Astrocyte of the spinal cord (primary cell): Measurements from ENCODE around the gene TSPO.

Experiments used
- DNase-seq: peaks from one replicate; pipeline ENCODE4 v3.0.0; 2011; ENCODE audit warnings: low read depth, low spot score
- H3K4me3 ChIP-seq: 2 replicates; pipeline ENCODE4 v1.5.1; 2011; ENCODE audit warnings: low read depth, mild to moderate bottlenecking, low read length, moderate library complexity
- in situ Hi-C: cut with HindIII; loops from 2 replicates; pipeline ENCODE4 v1.10.0; 2017; ENCODE audit warnings: low sequenced_read_pairs
- TF ChIP-seq, protein P1 (sequence below): IDR thresholded peaks from 2 replicates; pipeline ENCODE4 v1.5.1; 2012; ENCODE audit warnings: low read depth, mild to moderate bottlenecking, low read length, inconsistent platforms

Gene TSPO

DNA sequence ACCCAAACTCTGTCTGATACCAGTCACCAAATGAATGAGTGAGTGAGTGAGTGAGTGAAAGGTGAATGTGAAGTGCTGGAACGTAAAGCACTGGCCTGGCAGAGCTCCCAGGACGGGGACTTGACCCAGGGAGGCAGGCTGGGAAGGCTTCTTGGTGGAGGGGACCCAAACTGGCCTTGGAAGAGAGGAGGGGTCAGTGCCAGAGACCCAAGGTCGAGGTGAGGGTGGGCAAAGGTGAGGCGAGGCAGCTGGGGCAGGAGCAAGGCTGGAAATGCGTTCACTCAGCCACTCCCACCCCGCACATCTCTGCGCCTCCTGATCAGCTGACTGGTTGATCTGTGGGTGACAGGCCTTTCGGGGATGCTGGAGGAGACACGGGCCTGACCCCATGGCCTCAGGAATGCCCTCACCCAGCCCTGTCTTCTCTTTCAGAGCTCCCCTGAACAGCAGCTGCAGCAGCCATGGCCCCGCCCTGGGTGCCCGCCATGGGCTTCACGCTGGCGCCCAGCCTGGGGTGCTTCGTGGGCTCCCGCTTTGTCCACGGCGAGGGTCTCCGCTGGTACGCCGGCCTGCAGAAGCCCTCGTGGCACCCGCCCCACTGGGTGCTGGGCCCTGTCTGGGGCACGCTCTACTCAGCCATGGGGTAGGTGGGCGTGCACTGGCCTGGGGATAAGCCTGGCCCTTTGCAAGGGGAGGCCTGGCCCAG, 7.6 kb downstream of the TSPO start:
- H3K4me3 ChIP-seq: no peak overlapping the region
- no peak for DNase-seq
- in situ Hi-C loops: no loop called here
- TF ChIP-seq, protein P1, sequence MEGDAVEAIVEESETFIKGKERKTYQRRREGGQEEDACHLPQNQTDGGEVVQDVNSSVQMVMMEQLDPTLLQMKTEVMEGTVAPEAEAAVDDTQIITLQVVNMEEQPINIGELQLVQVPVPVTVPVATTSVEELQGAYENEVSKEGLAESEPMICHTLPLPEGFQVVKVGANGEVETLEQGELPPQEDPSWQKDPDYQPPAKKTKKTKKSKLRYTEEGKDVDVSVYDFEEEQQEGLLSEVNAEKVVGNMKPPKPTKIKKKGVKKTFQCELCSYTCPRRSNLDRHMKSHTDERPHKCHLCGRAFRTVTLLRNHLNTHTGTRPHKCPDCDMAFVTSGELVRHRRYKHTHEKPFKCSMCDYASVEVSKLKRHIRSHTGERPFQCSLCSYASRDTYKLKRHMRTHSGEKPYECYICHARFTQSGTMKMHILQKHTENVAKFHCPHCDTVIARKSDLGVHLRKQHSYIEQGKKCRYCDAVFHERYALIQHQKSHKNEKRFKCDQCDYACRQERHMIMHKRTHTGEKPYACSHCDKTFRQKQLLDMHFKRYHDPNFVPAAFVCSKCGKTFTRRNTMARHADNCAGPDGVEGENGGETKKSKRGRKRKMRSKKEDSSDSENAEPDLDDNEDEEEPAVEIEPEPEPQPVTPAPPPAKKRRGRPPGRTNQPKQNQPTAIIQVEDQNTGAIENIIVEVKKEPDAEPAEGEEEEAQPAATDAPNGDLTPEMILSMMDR: no peak

DNA sequence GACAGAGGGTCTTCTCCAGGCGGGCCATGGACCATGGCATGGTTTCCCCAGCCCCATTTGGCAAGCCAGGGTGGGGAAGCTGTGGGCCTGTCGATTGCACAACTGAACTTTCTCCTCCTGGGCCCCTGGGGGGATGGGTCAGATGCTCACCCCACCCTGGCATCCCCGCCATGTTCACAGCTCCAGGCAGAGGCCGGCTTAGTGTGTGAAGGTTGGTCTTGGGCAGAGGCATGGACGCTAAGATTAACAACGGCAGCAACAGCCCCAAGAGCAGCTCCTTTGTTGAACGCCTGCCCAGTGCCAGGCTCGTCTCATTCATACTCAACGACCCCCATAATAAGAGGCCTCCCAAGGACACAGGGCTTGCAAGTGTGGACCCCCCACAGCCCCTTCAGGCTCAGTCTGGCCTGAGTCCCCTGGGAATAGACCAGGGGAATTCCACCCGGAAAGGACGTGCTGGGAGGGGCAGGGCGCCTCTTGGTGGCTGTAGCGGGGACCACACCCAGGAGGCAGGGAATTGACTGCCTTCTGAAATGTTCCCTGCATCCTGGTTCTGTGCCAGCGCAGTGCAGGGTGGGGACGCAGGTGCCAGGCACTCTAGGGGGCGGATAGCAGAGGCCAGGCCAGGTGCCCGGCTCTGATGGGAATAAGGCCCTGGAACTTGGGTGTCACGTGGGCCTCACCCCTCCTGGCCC, 8.3 kb downstream of the TSPO start:
- in situ Hi-C loops: no loop called here
- H3K4me3 ChIP-seq: no peak overlapping the region
- TF ChIP-seq, protein P1: peak; percentile 37
- DNase-seq: no peak

DNA sequence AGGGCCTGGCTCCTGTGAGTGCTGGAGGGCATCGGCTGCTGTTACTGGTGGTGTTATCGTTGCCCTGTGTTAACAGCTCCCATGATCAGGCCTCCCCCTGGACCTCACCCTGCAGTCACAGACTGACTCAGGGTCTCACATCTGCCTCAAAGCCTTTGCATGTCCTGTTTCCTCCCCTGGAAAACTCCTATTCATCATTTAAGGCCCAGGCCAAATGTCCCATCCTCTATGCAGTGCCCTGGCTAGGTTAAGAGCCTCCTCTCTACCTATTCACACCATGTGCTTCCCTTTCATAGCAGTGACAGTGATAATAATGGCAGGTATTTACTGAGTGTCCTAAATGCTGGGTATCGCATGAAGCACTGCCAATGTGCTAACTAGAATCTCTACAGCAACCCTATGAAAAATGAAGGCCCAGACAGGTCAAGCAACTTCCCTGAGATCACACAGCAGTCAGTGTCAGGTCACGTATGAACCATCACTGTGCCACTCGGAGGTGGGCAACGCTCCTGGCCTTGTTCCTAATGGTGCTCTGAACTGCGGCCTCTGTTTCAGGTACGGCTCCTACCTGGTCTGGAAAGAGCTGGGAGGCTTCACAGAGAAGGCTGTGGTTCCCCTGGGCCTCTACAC, 9.3 kb downstream of the TSPO start:
- in situ Hi-C loops: no loop called here
- TF ChIP-seq, protein P1: no peak
- DNase-seq: no peak
- H3K4me3 ChIP-seq: no peak overlapping the region

DNA sequence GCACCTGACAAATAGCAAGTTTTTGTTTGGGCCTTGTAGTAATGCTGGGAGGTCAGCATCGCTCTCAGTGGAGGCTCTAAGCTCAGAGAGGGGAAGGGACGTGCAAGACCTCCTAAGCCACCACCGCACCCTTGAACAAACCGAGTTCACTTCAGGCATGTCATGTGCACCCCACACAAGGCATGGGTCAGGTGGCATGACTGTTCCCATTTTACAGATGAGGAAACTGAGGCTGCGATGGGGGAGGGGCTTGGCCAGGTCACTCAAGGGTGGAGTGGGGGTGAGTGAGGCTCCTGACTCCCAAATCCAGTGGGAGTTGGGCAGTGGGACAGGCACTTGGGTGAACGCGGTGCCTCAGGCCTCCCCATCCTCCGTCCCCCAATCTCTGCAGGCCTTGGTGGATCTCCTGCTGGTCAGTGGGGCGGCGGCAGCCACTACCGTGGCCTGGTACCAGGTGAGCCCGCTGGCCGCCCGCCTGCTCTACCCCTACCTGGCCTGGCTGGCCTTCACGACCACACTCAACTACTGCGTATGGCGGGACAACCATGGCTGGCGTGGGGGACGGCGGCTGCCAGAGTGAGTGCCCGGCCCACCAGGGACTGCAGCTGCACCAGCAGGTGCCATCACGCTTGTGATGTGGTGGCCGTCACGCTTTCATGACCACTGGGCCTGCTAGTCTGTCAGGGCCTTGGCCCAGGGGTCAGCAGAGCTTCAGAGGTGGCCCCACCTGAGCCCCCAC, 11.2 kb downstream of the TSPO start:
- TF ChIP-seq, protein P1: no peak
- no peak overlapping the region for H3K4me3 ChIP-seq
- DNase-seq: no peak
- in situ Hi-C loops: no loop called here

DNA sequence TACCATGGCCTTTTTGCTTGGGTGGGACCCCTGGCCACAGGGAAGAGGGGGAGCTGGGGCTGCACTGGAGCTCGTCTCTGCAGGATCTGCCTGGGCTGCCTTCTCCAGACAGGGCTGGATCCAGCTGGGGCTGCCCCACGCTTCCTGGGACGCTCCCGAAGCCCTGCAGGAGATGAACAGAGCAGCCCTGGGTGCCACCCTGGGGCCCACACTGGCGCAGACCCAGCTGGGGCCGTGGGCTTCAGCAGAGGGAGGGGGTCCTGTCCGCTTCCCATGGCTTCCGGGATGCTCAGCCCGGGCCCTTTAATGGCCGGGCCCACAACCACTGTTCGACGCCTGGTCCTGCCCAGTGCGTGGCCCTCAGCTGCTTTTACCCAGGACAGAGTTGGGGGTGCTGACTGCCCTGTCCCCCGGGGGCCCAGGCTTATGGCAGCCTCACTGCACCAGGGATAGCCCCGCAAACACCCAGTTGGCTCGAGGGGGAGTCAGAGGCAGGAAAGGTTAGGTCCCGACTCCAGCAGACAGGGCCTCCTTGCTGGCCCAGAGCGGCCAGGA, 12.0 kb downstream of the TSPO start:
- TF ChIP-seq, protein P1: no peak
- DNase-seq: no peak
- in situ Hi-C loops: no loop called here
- no peak overlapping the region for H3K4me3 ChIP-seq

DNA sequence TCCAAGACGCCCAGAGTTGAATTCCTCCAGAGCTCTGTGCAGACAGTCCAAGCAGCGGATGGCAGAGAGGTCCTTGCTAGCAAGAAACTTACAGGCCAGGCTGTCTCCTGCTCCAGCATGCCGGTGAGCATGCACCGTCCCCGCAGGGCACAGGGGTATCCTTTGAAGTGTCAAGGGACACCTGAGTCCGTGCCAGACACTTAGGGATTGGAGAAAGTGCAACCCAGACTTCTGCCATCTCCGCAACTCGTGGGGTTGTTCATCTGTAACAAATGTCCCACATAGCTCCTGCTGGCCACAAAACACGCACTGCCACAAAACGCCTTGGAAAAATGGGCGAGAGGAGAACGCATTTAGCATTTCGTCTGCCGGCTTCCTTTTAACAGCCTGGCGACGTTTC, 13.3 kb downstream of the TSPO start:
- no peak overlapping the region for H3K4me3 ChIP-seq
- in situ Hi-C loops: no loop called here
- DNase-seq: no peak
- TF ChIP-seq, protein P1: no peak
